Activated B cell treated with CpG ODN at 0.5 μM for 24 hours (primary cell): ENCODE data around the gene NRARP. TPM values are rescaled to one million over a fixed set of nuclear protein-coding genes. Genes with fewer than 3 reads are reported as not detected.

Experiments
- ATAC-seq: fragments of 200-7000 bp; cut with Tn5 transposase; one replicate; pipeline ENCODE4 v1.10.0; 2021; ENCODE audit warnings: low read depth, mild to moderate bottlenecking, moderate library complexity
- CTCF ChIA-PET: fragments of 350-600 bp; sonication (Branson Sonifier 250); formaldehyde crosslinking; loops from one replicate; lab custom pipeline; 2021; ENCODE audit warnings: antibody characterized with exemption; lab: Charles Lee
- POLR2A ChIA-PET: fragments of 350-600 bp; sonication (Branson Sonifier 250); formaldehyde crosslinking; loops from one replicate; lab custom pipeline; 2021; ENCODE audit warnings: antibody characterized with exemption; lab: Charles Lee
- DNase-seq: peaks from one replicate; pipeline ENCODE4 v3.0.0; 2022
- H3K27ac Mint-ChIP-seq: one replicate; pipeline ENCODE4 v1.8.0; 2020; ENCODE audit warnings: mixed read lengths
- H3K27me3 Mint-ChIP-seq: one replicate; pipeline ENCODE4 v1.8.0; 2021; ENCODE audit warnings: mixed read lengths
- H3K36me3 Mint-ChIP-seq: one replicate; pipeline ENCODE4 v1.8.0; 2021; ENCODE audit warnings: low read depth, mixed read lengths
- H3K4me1 Mint-ChIP-seq: one replicate; pipeline ENCODE4 v1.8.0; 2021; ENCODE audit warnings: mixed read lengths
- H3K4me3 Mint-ChIP-seq: one replicate; pipeline ENCODE4 v1.8.0; 2020; ENCODE audit warnings: mild to moderate bottlenecking, mixed read lengths
- H3K9me3 Mint-ChIP-seq: one replicate; pipeline ENCODE4 v1.8.0; 2020; ENCODE audit warnings: mixed read lengths
- CTCF ChIP-seq: fragments of 200-600 bp; IDR thresholded peaks from one replicate; pipeline ENCODE4 v1.8.0; 2022; ENCODE audit warnings: antibody characterized with exemption, mild to moderate bottlenecking
- intact Hi-C: fragments of 100-400 bp; cut with micrococcal nuclease; formaldehyde crosslinking; loops from one replicate; pipeline ENCODE4 v1.15.1; 2024
- total RNA-seq: library from RNA; stranded (reverse); gene quantifications from 2 replicates; pipeline ENCODE4 v1.2.3, GENCODE V29; 2022

NRARP gene
- total RNA-seq, 1 donor from 2014 or later, result 3.0 TPM

- intact Hi-C loops, result no loop called here
- Mint-ChIP-seq H3K36me3 (peaks cover 8% of the 10 kb centered on the region), H3K27ac (no peak overlapping the region), H3K27me3 (no peaks in the 10 kb centered on the region), H3K4me1 (peaks cover 42% of the 10 kb centered on the region), H3K9me3 (no peaks in the 10 kb centered on the region), H3K4me3 (no peak overlapping the region)
- DNase-seq, result no peak
- no peak for TF ChIP-seq CTCF
- ChIA-PET CTCF (interaction anchor here (1.5 kb wide), 1 partner anchor 45 kb away, joined by 4 read pairs; no protein-coding TSS in a partner anchor), POLR2A (no interaction called here)
- no peak for ATAC-seq
These were observed 20.5 kb downstream of the NRARP start for GRCh38 chr9:137281345-137282116.

- CTCF ChIA-PET, result interaction anchor here (0.9 kb wide), 1 partner anchor 44 kb away, joined by 5 read pairs; no protein-coding TSS in a partner anchor
- H3K27ac Mint-ChIP-seq, result no peak overlapping the region
- H3K36me3 Mint-ChIP-seq, result peaks cover 8% of the 10 kb centered on the region
- peak; percentile 30 for ATAC-seq
- H3K4me1 Mint-ChIP-seq, result peaks cover 39% of the 10 kb centered on the region
- no peak for TF ChIP-seq CTCF
- H3K4me3 Mint-ChIP-seq, result no peak overlapping the region
- DNase-seq, result no peak
- intact Hi-C loops, result loop anchor here (1.0 kb wide), 1 partner anchor 44 kb away; no protein-coding TSS in a partner anchor
- no peaks in the 10 kb centered on the region for H3K9me3 Mint-ChIP-seq
- H3K27me3 Mint-ChIP-seq, result no peaks in the 10 kb centered on the region
- POLR2A ChIA-PET, result interaction anchor here (0.8 to 1.0 kb wide), 2 partner anchors 12 to 41 kb away, joined by 3 to 4 read pairs; no protein-coding TSS in a partner anchor
These were observed 21.4 kb downstream of the NRARP start for GRCh38 chr9:137280474-137281344.

- Mint-ChIP-seq H3K9me3 (no peaks in the 10 kb centered on the region), H3K4me3 (no peak overlapping the region), H3K4me1 (peaks cover 47% of the 10 kb centered on the region), H3K36me3 (peaks cover 8% of the 10 kb centered on the region), H3K27ac (no peak overlapping the region), H3K27me3 (no peaks in the 10 kb centered on the region)
- TF ChIP-seq CTCF, result no peak
- ATAC-seq (no peak), DNase-seq (no peak)
- ChIA-PET POLR2A (interaction anchor here (0.8 to 1.0 kb wide), 2 partner anchors 11 to 40 kb away, joined by 3 to 4 read pairs; no protein-coding TSS in a partner anchor), CTCF (interaction anchor here (0.9 kb wide), 1 partner anchor 43 kb away, joined by 5 read pairs; no protein-coding TSS in a partner anchor)
- intact Hi-C loops, result loop anchor here (1.0 to 5.0 kb wide), 2 partner anchors 44 to 153 kb away; no protein-coding TSS in a partner anchor
These were observed 22.2 kb downstream of the NRARP start for GRCh38 chr9:137279741-137280473.

- no peaks in the 10 kb centered on the region for H3K27me3 Mint-ChIP-seq
- ChIA-PET POLR2A (no interaction called here), CTCF (no interaction called here)
- no peak overlapping the region for H3K4me3 Mint-ChIP-seq
- intact Hi-C loops, result loop anchor here (5.0 kb wide), 1 partner anchor 152 kb away; no protein-coding TSS in a partner anchor
- ATAC-seq (no peak), DNase-seq (no peak)
- peaks cover 55% of the 10 kb centered on the region for H3K4me1 Mint-ChIP-seq
- H3K27ac Mint-ChIP-seq, result no peak overlapping the region
- peaks cover 8% of the 10 kb centered on the region for H3K36me3 Mint-ChIP-seq
- H3K9me3 Mint-ChIP-seq, result no peaks in the 10 kb centered on the region
- TF ChIP-seq CTCF, result no peak
These were observed 23.1 kb downstream of the NRARP start for GRCh38 chr9:137278721-137279711.
